Tibial nerve (tissue), 4 donors: ENCODE measurements around the gene CALML3. TPM values are rescaled to one million over a fixed set of nuclear protein-coding genes. Genes with fewer than 3 reads are reported as not detected.

ENCODE experiments used
- DNase-seq, 2 donors: peaks; one replicate each; pipeline ENCODE4 v3.0.0-alpha.2; 2019; ENCODE audit warnings: low spot score in 2 of 2
- H3K27ac ChIP-seq, 4 donors: fragments of 200-600 bp; sonication (generic) in 3 of 4; one replicate each; pipeline ENCODE4 v1.5.1; 2017 to 2019; ENCODE audit warnings: mild to moderate bottlenecking in 1 of 4
- H3K27me3 ChIP-seq, 2 donors: fragments of 200-600 bp; sonication (generic) in 1 of 2; one replicate each; pipeline versions ENCODE4 v1.5.1 to v1.6.0; 2017 to 2019
- H3K36me3 ChIP-seq, 3 donors: fragments of 200-600 bp; sonication (generic); one replicate each; pipeline ENCODE4 v1.5.1; 2018 to 2019
- H3K4me1 ChIP-seq, 4 donors: fragments of 200-600 bp; sonication (generic) in 3 of 4; one replicate each; pipeline ENCODE4 v1.5.1; 2017 to 2019
- H3K4me3 ChIP-seq, 4 donors: fragments of 200-600 bp; sonication (generic) in 3 of 4; one replicate each; pipeline ENCODE4 v1.5.1; 2017 to 2019; ENCODE audit warnings: mild to moderate bottlenecking in 1 of 4, moderate library complexity in 1 of 4
- H3K9me3 ChIP-seq, 4 donors: fragments of 200-600 bp; sonication (generic) in 3 of 4; one replicate each; pipeline ENCODE4 v1.5.1; 2017 to 2019
- EP300 ChIP-seq, 2 donors: sonication (generic); formaldehyde crosslinking; IDR thresholded peaks; one replicate each; pipeline ENCODE4 v1.6.1; 2017; ENCODE audit warnings: antibody characterized with exemption in 2 of 2, mild to moderate bottlenecking in 1 of 2
- POLR2A ChIP-seq, 2 donors: fragments of 450-650 bp; IDR thresholded peaks; one replicate each; pipeline ENCODE4 v1.6.1; 2017; ENCODE audit warnings: antibody characterized with exemption in 2 of 2, mild to moderate bottlenecking in 2 of 2, moderate library complexity in 2 of 2
- WGBS, 2 donors: methylation state at CpG; one replicate each; pipeline ENCODE4 v1.1.5; 2018; 5-methylcytosine and 5-hydroxymethylcytosine counted together
- total RNA-seq, 4 donors: library from RNA; depleted of rRNA; stranded (reverse); fragments of >200 nt; gene quantifications; one replicate each; pipeline ENCODE4 v1.1.0, GENCODE V29; 2016
- TF ChIP-seq, protein P1 (sequence below), 5 experiments: fragments of 200-600 bp in 3 of 5; fragments of 450-650 bp in 2 of 5; sonication (generic) in 3 of 5; IDR thresholded peaks; one replicate each; pipeline ENCODE4 v1.5.1; 2016 to 2019; ENCODE audit warnings: antibody characterized with exemption in 5 of 5, mild to moderate bottlenecking in 3 of 5, moderate library complexity in 2 of 5

Gene CALML3
- total RNA-seq, 4 donors from 2014 or later = not detected

DNA sequence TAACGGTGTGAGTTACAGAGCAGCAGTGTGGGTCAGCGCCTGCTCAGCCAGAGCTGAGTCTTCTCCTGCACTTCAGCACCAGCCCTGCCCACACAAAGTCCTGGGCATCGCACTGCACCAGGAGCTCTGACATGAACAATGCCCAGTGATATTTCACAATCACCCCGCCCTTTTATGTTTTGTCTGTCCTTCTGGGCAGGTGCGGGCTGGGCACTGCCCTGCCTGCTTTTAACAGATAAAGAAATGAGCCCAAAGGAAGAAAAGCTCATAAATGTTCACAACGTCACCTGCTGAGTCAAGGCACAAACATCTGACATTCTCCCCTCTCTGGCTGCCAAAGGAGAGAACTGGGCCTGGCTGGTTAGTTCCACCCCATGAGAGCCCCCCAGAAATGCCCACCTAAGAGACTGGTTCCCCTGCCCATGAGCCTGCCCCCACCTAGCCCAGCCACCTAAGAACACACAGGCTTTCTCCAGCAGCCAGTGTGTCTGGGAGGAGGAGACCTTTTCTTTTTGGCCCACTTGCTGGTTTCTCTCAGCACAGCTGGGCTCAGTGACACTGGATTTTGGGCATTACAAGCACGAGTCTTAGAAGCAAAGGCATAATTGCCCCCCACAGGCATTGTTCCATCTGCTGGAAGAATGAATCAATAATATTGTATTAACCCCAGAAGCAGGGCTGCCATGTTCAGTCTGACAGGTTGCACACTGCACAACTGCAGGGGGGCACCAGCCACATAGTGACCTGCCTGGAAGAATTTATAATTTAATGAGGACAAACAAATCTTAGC lies 22.3 kb downstream of the CALML3 start:
- TF ChIP-seq, protein P1, sequence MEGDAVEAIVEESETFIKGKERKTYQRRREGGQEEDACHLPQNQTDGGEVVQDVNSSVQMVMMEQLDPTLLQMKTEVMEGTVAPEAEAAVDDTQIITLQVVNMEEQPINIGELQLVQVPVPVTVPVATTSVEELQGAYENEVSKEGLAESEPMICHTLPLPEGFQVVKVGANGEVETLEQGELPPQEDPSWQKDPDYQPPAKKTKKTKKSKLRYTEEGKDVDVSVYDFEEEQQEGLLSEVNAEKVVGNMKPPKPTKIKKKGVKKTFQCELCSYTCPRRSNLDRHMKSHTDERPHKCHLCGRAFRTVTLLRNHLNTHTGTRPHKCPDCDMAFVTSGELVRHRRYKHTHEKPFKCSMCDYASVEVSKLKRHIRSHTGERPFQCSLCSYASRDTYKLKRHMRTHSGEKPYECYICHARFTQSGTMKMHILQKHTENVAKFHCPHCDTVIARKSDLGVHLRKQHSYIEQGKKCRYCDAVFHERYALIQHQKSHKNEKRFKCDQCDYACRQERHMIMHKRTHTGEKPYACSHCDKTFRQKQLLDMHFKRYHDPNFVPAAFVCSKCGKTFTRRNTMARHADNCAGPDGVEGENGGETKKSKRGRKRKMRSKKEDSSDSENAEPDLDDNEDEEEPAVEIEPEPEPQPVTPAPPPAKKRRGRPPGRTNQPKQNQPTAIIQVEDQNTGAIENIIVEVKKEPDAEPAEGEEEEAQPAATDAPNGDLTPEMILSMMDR (IDR thresholded peaks at IDR 0.05) = no peak
- no peak for TF ChIP-seq POLR2A (IDR thresholded peaks at IDR 0.05)
- no peak for TF ChIP-seq EP300 (IDR thresholded peaks at IDR 0.05)
- H3K4me3 ChIP-seq = peak overlapping the region in 1 of 4 donors; percentile 35
- peaks cover 0 to 19% (median 2%) of the 10 kb centered on the region in 4 donors for H3K9me3 ChIP-seq
- no peaks in the 10 kb centered on the region for H3K27me3 ChIP-seq
- peaks cover 0 to 47% (median 32%) of the 10 kb centered on the region in 4 donors for H3K4me1 ChIP-seq
- H3K27ac ChIP-seq = peak overlapping the region; percentile 61 to 82 (median 78)
- no peaks in the 10 kb centered on the region for H3K36me3 ChIP-seq
- 78 to 82% methylated on average over 7 of the region's 7 CpGs for WGBS, 2 donors
- DNase-seq = peak in 1 of 2 donors; percentile 10

DNA sequence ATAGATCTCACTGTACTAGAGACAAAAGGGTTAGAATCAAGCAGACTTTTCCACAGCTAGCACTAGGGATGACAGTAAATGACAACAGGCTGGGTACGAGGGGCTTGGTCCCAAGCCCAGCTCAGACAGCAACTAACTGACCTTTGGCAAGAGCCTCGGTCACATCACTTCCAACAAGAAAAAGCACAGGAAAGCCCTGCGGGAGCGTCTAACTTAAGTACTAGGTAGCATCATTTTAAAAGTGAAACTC lies 22.8 kb downstream of the CALML3 start:
- 10 to 22% methylated on average over 4 of the region's 4 CpGs for WGBS, 2 donors
- TF ChIP-seq POLR2A (IDR thresholded peaks at IDR 0.05) = no peak
- no peaks in the 10 kb centered on the region for H3K27me3 ChIP-seq
- peaks cover 0 to 14% (median 2%) of the 10 kb centered on the region in 4 donors for H3K9me3 ChIP-seq
- DNase-seq = no peak
- H3K36me3 ChIP-seq = no peaks in the 10 kb centered on the region
- H3K4me1 ChIP-seq = peaks cover 0 to 51% (median 32%) of the 10 kb centered on the region in 4 donors
- H3K4me3 ChIP-seq = peak overlapping the region in 3 of 4 donors; percentile 3 to 35 (median 10)
- peak overlapping the region; percentile 43 to 82 (median 78) for H3K27ac ChIP-seq

DNA sequence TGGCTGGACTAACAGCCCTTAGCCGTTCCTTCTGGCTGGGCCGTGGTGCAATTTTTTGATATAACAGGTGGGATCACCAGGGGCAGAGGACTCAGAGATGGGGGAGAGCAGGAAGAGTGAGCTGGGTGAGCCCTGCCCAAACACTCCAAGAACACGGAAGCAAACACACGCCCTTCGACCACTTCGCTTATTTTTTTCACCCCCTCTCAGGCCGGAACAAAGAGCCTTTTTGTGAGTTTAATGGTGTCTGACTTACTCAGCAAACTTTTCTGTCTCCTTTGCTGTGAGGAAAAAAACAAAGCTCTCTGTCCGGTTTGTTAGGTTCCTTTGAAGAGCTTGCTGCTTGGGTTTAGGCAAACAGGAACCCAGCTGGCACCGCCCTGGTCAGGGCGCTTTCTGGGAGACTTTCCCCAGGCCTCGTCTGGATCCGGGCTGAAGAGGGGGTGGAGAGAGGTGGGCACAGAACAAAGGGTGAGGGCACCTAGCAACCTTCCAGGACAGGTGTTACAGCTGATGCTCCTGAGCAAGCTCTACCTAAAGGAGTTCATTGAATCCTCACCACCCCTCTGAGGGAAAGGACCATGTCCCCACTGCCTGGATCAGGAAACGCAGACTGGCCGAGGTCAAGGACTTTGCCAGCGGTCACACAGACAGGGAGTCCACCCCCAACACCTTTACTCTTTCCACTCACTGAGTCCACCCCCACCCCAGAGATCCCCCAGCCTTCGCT lies 23.3 kb downstream of the CALML3 start:
- TF ChIP-seq, protein P1 (IDR thresholded peaks at IDR 0.05) = no peak
- TF ChIP-seq EP300 (IDR thresholded peaks at IDR 0.05) = peak in 1 of 2 donors; percentile 18
- Histone ChIP-seq H3K27me3 (no peaks in the 10 kb centered on the region), H3K4me1 (peaks cover 0 to 56% (median 32%) of the 10 kb centered on the region in 4 donors), H3K4me3 (peak overlapping the region in 3 of 4 donors; percentile 3 to 35 (median 10)), H3K27ac (peak overlapping the region; percentile 43 to 82 (median 78)), H3K36me3 (no peaks in the 10 kb centered on the region), H3K9me3 (peaks cover 0 to 10% (median under 1%) of the 10 kb centered on the region in 4 donors)
- DNase-seq = no peak
- WGBS, 2 donors = 29 to 38% methylated on average over 16 of the region's 16 CpGs

DNA sequence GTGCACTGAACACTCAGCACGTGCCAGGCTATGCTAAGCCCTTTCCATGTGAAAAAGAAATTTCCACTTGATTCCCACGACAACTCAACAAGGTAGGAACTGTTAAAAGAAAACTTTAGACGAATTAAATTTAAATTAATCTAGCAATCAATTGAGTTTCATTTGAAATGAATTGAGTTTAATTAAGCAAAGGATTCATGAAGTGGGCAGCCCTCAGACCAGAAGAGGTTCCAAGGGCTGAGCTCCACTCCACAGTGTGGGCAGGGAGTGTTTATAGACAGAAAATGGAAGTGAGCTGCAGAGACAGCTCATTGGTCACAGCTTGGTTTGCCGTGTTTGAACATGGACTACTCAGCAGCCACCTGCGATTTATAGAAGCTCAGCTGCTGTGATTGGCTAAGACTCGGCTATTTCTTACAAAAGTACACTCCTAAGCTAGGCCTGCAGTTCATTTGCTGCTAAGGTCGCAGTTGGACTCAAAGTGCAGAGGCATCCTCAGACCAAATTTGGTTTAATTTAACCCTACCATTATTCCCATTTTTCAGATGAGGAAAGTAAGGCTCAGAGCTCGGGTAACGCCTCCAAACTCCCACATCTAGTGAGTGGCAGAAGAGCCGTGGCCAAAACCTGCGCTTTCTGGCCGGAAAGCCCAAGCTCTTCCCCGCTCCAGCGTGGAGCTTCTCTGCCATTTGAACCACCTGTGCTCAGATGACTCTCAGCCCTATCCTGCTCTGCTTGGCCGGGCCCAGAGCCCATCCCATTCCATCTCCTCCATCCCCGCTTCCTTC lies 24.9 kb downstream of the CALML3 start:
- H3K36me3 ChIP-seq = no peaks in the 10 kb centered on the region
- 95 to 98% methylated on average over 16 of the region's 16 CpGs for WGBS, 2 donors
- H3K27ac ChIP-seq = peak overlapping the region in 1 of 4 donors; percentile 78
- DNase-seq = no peak
- H3K4me1 ChIP-seq = peaks cover 0 to 69% (median 32%) of the 10 kb centered on the region in 4 donors
- no peaks in the 10 kb centered on the region for H3K27me3 ChIP-seq
- no peak overlapping the region for H3K4me3 ChIP-seq
- TF ChIP-seq, protein P1 (IDR thresholded peaks at IDR 0.05) = no peak
- H3K9me3 ChIP-seq = no peaks in the 10 kb centered on the region

DNA sequence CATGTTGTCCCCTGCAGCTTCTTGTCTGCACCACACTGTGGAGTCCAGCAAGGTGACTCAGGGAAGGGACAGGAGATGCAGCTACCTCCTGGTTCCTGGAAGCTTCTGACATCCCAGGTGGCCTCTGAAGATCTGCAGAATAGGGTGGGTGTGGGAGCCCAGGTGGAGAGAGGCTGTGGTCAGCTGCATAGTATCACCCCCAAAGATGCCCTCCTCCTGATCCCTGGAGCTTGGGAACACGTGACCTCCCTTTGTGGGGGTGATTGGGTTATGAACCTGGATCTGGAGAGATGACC lies 25.4 kb downstream of the CALML3 start:
- DNase-seq = no peak
- Histone ChIP-seq H3K4me3 (no peak overlapping the region), H3K4me1 (peaks cover 0 to 71% (median 30%) of the 10 kb centered on the region in 4 donors), H3K9me3 (no peaks in the 10 kb centered on the region), H3K27me3 (no peaks in the 10 kb centered on the region), H3K36me3 (no peaks in the 10 kb centered on the region), H3K27ac (no peak overlapping the region)
- WGBS, 2 donors = 85 to 92% methylated on average over 1 of the region's 1 CpG
- TF ChIP-seq POLR2A (IDR thresholded peaks at IDR 0.05) (no peak), EP300 (IDR thresholded peaks at IDR 0.05) (no peak)
- TF ChIP-seq, protein P1 (IDR thresholded peaks at IDR 0.05) = no peak
